Ishikawa (cell line): Measurements from ENCODE around the gene PPFIBP2.

Experiments
- CREB1 ChIP-seq: IDR thresholded peaks from 2 replicates; pipeline ENCODE4 v1.6.1; 2012; ENCODE audit warnings: low read depth
- FOXM1 ChIP-seq: IDR thresholded peaks from 2 replicates; pipeline ENCODE4 v1.6.1; 2012; ENCODE audit warnings: low read depth, borderline replicate concordance
- NFIC ChIP-seq: IDR thresholded peaks from 2 replicates; pipeline ENCODE4 v1.6.1; 2012
- RAD21 ChIP-seq: IDR thresholded peaks from 2 replicates; pipeline ENCODE4 v1.6.1; 2012; ENCODE audit warnings: low read depth
- YY1 ChIP-seq: IDR thresholded peaks from 2 replicates; pipeline ENCODE4 v1.6.1; 2012; ENCODE audit warnings: low read depth
- TF ChIP-seq, protein P1 (sequence below): IDR thresholded peaks from 2 replicates; pipeline ENCODE4 v1.6.1; 2012; ENCODE audit warnings: low read depth, mild to moderate bottlenecking

DNA sequence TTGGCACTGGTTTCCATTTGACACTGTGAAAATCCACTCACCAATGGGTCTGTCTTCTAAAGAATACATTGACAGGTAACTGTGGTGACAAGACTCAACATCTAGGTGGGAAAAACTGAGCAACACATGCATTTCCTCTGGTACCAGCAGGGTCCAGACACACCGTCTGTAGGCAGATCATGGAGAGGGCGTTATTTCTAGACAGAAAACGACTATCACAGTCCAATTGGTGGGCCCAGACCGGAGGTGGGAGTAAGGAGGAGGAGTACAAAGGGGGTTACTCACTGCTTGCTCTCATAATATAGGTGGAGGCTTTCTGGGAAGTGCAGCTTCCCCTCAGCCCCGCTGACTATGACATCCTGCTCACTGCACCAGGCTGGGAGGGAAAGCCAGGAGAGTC, 182.6 kb downstream of the PPFIBP2 start:
- TF ChIP-seq FOXM1 (no peak), CREB1 (no peak), NFIC (no peak), YY1 (no peak), RAD21 (no peak)
- TF ChIP-seq, protein P1, sequence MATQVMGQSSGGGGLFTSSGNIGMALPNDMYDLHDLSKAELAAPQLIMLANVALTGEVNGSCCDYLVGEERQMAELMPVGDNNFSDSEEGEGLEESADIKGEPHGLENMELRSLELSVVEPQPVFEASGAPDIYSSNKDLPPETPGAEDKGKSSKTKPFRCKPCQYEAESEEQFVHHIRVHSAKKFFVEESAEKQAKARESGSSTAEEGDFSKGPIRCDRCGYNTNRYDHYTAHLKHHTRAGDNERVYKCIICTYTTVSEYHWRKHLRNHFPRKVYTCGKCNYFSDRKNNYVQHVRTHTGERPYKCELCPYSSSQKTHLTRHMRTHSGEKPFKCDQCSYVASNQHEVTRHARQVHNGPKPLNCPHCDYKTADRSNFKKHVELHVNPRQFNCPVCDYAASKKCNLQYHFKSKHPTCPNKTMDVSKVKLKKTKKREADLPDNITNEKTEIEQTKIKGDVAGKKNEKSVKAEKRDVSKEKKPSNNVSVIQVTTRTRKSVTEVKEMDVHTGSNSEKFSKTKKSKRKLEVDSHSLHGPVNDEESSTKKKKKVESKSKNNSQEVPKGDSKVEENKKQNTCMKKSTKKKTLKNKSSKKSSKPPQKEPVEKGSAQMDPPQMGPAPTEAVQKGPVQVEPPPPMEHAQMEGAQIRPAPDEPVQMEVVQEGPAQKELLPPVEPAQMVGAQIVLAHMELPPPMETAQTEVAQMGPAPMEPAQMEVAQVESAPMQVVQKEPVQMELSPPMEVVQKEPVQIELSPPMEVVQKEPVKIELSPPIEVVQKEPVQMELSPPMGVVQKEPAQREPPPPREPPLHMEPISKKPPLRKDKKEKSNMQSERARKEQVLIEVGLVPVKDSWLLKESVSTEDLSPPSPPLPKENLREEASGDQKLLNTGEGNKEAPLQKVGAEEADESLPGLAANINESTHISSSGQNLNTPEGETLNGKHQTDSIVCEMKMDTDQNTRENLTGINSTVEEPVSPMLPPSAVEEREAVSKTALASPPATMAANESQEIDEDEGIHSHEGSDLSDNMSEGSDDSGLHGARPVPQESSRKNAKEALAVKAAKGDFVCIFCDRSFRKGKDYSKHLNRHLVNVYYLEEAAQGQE: no peak
